ENCODE data around the gene KRTAP3-3. TPM values are rescaled to one million over a fixed set of nuclear protein-coding genes. Genes with fewer than 3 reads are reported as not detected.

Gene KRTAP3-3
- total and polyA plus RNA-seq, 2 experiments from 2014 or later, result not detected

GRCh38 chr17:40984226-40984625 is 9.7 kb downstream of the KRTAP3-3 start, which contains the start of gene KRT40:
TSS of gene KRT40 (minus strand) at chr17:40984326. CDS start at chr17:40984273, 53 bp downstream.
- Histone ChIP-seq H3K9me2 (ENCODE audit: insufficient read depth) (no peaks in the 10 kb centered on the region), H3K79me2 (replicated peaks; ENCODE audit: insufficient read depth) (no peaks in the 10 kb centered on the region), H3K27me3 (ENCODE audit: insufficient read depth) (no peaks in the 10 kb centered on the region), H2AFZ (peak within 1 kb of the TSS; percentile 52; the same call in 1 of the 2 replicates), H4K20me1 (replicated peaks; ENCODE audit: insufficient read depth) (no peaks in the 10 kb centered on the region), H3K36me3 (ENCODE audit: insufficient read depth) (no peaks in the 10 kb centered on the region), H3K4me2 (no peak within 1 kb of the TSS), H3K27ac (ENCODE audit: low read depth) (no peak within 1 kb of the TSS), H3K4me1 (ENCODE audit: insufficient read depth) (0 out of 2 replicates have a peak, but pooled peaks cover 3% of the 10 kb centered on the region), H3F3A (replicated peaks; ENCODE audit: low read depth) (no peaks in the 10 kb centered on the region), H3K4me3 (no peak within 1 kb of the TSS)
- no peak for ATAC-seq
- no peak for DNase-seq (ENCODE audit: low spot score)
- H3K4me1 Mint-ChIP-seq, result peaks cover 11% of the 10 kb centered on the region; the same call in 2 of the 3 replicates
- H3K9me3 Mint-ChIP-seq, result no peaks in the 10 kb centered on the region
- no peak within 1 kb of the TSS for H3K4me3 Mint-ChIP-seq
- H3K36me3 Mint-ChIP-seq (ENCODE audit: low read depth), result no peaks in the 10 kb centered on the region
- no peak within 1 kb of the TSS for H3K27ac Mint-ChIP-seq
- peaks cover 9% of the 10 kb centered on the region for H3K27me3 Mint-ChIP-seq (ENCODE audit: insufficient read depth, low read depth, poor library complexity)
- no peak for TF ChIP-seq EZH2phosphoT487 (IDR thresholded peaks at IDR 0.05; ENCODE audit: unreplicated experiment)
- no peak for TF ChIP-seq ETS1 (IDR thresholded peaks at IDR 0.05)
- TF ChIP-seq POLR2AphosphoS5 (IDR thresholded peaks at IDR 0.05; ENCODE audit: low read depth), result no peak
- no peak for TF ChIP-seq ZNF331 (CRISPR knock-in tag; IDR thresholded peaks at IDR 0.05; ENCODE audit: low read depth)
- no peak for TF ChIP-seq STAT1 (IDR thresholded peaks at IDR 0.05; ENCODE audit: unreplicated experiment)
- no peak for TF ChIP-seq NANOG (IDR thresholded peaks at IDR 0.05; ENCODE audit: borderline replicate concordance)
- no peak for TF ChIP-seq ZNF462 (CRISPR knock-in tag; IDR thresholded peaks at IDR 0.05)
- no peak for TF ChIP-seq CTCF (conservative IDR thresholded peaks at IDR 0.05; ENCODE audit: low read depth in 2 of 2)
